Measurements from ENCODE around the gene EVX1.

EVX1 gene

GRCh38 chr7:27235387-27236311 is 7.0 kb upstream of the EVX1 start:
- no peak for ATAC-seq (ENCODE audit: low read depth)
- H3K27ac Mint-ChIP-seq, result no peak overlapping the region

GRCh38 chr7:27237735-27238334 is 4.8 kb upstream of the EVX1 start:
- no peak overlapping the region for H3K4me3 Mint-ChIP-seq

More at GRCh38 chr7:27235387-27236311, 7.0 kb upstream of the EVX1 start:
- no peaks in the 10 kb centered on the region for H3K9me3 Mint-ChIP-seq
- no peaks in the 10 kb centered on the region for H3K36me3 Mint-ChIP-seq
- peak in 1 of 2 donors; percentile 15 for DNase-seq (ENCODE audit: low spot score in 2 of 2)
- H3K27me3 Mint-ChIP-seq, result peaks cover 21% of the 10 kb centered on the region
- H3K4me3 Mint-ChIP-seq, result peak overlapping the region; percentile 47
- peaks cover 2% of the 10 kb centered on the region for H3K4me1 Mint-ChIP-seq

DNA sequence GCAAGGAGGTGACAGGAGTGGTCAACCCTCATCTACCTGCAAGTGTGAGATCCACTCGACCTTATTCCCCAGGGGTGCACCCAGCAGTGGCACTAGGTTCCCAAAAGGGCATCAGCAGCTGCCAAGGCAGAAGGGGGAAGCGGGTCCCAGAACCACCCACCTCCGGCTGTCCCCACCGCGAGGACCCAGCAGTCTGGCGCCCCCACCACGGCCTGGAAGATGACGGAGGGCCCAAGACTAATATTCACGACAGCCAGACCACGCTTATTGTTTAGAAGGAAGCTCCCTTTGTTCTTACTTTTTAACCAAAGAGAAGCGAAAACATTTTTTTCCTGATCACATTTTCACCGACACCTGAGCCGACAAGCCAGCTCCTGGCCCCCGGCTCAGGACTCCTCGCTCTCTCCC is 3.6 kb upstream of the EVX1 start:
- Mint-ChIP-seq H3K27ac (no peak overlapping the region), H3K4me1 (peaks cover 9% of the 10 kb centered on the region), H3K4me3 (no peak overlapping the region), H3K9me3 (peaks cover 1% of the 10 kb centered on the region), H3K36me3 (peaks cover 2% of the 10 kb centered on the region), H3K27me3 (peaks cover 34% of the 10 kb centered on the region)
- ATAC-seq (ENCODE audit: low read depth) (no peak), DNase-seq (ENCODE audit: low spot score in 2 of 2) (peak in 1 of 2 donors; percentile 23)

More at GRCh38 chr7:27237735-27238334, 4.8 kb upstream of the EVX1 start:
- Mint-ChIP-seq H3K27me3 (peaks cover 31% of the 10 kb centered on the region), H3K36me3 (peaks cover 2% of the 10 kb centered on the region), H3K27ac (no peak overlapping the region), H3K9me3 (peaks cover 1% of the 10 kb centered on the region), H3K4me1 (peaks cover 7% of the 10 kb centered on the region)
- no peak for ATAC-seq (ENCODE audit: low read depth)
- no peak for DNase-seq (ENCODE audit: low spot score in 2 of 2)

DNA sequence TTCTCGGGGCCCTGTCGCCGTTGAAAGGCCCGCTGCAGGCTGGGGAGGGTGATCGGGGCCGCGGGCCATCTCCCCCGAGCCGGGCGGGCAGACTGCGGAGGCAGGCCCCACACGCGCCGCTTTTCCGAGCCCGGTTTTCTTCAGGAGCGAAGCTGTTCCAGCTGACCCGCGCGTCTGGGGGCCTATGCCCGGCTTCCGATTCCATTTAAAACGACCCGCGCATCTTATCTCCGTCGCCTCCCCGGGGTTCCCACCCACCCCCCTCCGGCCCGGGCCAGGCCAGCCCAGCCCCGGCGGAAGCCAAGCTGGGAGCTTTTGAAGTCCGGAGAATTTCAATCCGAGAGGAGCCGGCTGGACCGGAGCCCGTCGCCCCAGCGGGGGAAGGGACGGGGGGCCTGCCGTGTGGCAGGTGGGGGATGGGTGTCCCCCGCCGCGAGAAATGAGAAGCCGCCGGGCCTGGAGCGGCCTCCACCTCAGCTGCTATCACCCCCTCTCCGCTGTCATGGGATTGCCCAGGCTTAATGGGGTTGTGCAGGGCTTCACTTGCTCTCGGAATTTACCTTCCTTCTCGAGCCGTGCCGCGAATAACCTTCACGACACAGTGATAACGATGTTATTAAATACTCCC is 3.1 kb upstream of the EVX1 start:
- Mint-ChIP-seq H3K27ac (peak overlapping the region; percentile 35), H3K4me3 (peak overlapping the region; percentile 17)

GRCh38 chr7:27240015-27240731 is 2.4 kb upstream of the EVX1 start:
- Mint-ChIP-seq H3K36me3 (peaks cover 2% of the 10 kb centered on the region), H3K9me3 (peaks cover 1% of the 10 kb centered on the region), H3K27me3 (peaks cover 41% of the 10 kb centered on the region), H3K4me1 (peaks cover 13% of the 10 kb centered on the region), H3K27ac (peak overlapping the region; percentile 35), H3K4me3 (peak overlapping the region; percentile 17)
- DNase-seq (ENCODE audit: low spot score in 2 of 2), result peak in 1 of 2 donors; percentile 12
- ATAC-seq (ENCODE audit: low read depth), result no peak

More for the DNA sequence above, 3.1 kb upstream of the EVX1 start:
- peak in 1 of 2 donors; percentile 21 for DNase-seq (ENCODE audit: low spot score in 2 of 2)
- H3K9me3 Mint-ChIP-seq, result peaks cover 1% of the 10 kb centered on the region
- H3K4me1 Mint-ChIP-seq, result peaks cover 9% of the 10 kb centered on the region
- H3K27me3 Mint-ChIP-seq, result peaks cover 35% of the 10 kb centered on the region
- ATAC-seq (ENCODE audit: low read depth), result no peak
- peaks cover 2% of the 10 kb centered on the region for H3K36me3 Mint-ChIP-seq

DNA sequence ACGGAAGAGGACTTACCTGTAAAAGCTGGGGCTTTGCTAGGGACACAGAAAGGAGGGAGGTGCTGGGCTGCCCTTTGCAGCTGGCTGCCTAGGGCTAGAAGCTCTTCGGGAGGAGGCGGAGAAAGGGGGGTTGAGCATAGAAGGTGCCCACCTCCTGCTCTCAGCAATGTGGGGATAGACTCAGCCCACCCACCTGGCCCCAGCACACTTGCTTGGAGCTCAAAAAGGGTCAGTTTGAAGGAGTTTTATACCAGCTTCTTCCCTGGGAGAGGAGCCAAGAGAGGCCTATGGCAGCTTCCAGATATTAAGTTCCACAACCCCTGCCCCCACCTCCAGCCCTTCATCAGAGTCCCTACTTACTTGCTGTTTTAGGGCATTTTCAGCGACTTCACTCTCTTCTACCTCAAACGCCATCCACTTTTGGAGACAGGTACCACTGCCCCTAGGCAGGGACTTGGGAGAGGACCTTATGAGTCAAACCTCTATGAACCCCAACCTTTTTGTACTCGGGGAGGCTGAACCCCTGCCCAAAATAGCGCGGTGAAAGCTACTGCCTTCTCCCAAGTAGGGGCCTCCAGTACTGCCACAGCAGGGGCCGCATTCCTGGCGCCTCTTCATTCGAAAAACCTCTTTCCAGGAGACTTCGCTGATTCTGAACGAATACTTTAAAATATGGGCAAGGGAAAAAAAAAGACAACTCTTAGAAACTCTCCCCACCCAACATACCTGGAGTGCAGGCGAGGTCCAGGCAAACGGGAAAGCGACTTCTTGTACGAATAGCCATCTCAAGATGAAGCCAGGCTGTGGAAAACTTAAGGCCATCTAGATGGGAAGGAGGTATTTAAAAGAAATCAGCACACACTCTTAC is 1.2 kb upstream of the EVX1 start:
- ATAC-seq (ENCODE audit: low read depth) (no peak), DNase-seq (ENCODE audit: low spot score in 2 of 2) (peak in 1 of 2 donors; percentile 13)
- Mint-ChIP-seq H3K9me3 (peaks cover 1% of the 10 kb centered on the region), H3K4me3 (no peak overlapping the region), H3K4me1 (peaks cover 13% of the 10 kb centered on the region), H3K27ac (no peak overlapping the region), H3K36me3 (peaks cover 2% of the 10 kb centered on the region), H3K27me3 (peaks cover 40% of the 10 kb centered on the region)

DNA sequence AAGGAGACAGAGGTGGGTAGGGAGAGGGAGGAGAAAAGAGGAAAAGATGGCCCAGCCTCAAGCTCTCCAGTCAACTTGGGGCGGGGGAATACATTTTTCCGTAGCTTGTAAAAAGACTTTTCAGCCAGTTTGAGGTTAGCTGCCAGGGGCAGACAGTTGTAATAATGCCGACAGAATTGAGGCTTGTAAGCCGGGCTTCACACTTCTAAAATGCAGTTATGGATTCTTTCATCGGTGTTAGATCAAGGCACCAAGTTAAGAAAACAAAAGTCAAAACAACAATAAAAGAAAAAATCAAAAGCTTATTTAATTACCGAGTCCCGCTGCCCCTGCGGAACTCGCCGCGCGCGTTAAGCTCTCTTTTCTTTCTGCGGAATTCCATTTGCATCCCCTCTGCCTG is 448 bp upstream of the EVX1 start:
- Mint-ChIP-seq H3K9me3 (peaks cover 1% of the 10 kb centered on the region), H3K4me1 (peaks cover 13% of the 10 kb centered on the region), H3K4me3 (no peak overlapping the region), H3K27ac (no peak overlapping the region), H3K27me3 (peaks cover 39% of the 10 kb centered on the region), H3K36me3 (peaks cover 2% of the 10 kb centered on the region)
- no peak for DNase-seq (ENCODE audit: low spot score in 2 of 2)
- no peak for ATAC-seq (ENCODE audit: low read depth)

- Mint-ChIP-seq H3K36me3 (peaks cover 2% of the 10 kb centered on the region), H3K27me3 (peaks cover 41% of the 10 kb centered on the region), H3K4me1 (peaks cover 14% of the 10 kb centered on the region), H3K9me3 (peaks cover 1% of the 10 kb centered on the region), H3K27ac (peak overlapping the region; percentile 75), H3K4me3 (peak overlapping the region; percentile 46)
- no peak for ATAC-seq (ENCODE audit: low read depth)
- DNase-seq (ENCODE audit: low spot score in 2 of 2), result peak in 1 of 2 donors; percentile 16
Observed at GRCh38 chr7:27243340-27244163, 950 bp downstream of the EVX1 start.

- DNase-seq (ENCODE audit: low spot score in 2 of 2), result peak in 1 of 2 donors; percentile 12
- Mint-ChIP-seq H3K27me3 (peaks cover 44% of the 10 kb centered on the region), H3K4me3 (no peak overlapping the region), H3K27ac (no peak overlapping the region), H3K9me3 (peaks cover 1% of the 10 kb centered on the region), H3K4me1 (peaks cover 24% of the 10 kb centered on the region), H3K36me3 (peaks cover 2% of the 10 kb centered on the region)
- ATAC-seq (ENCODE audit: low read depth), result no peak
Observed at GRCh38 chr7:27244488-27245123, 2.0 kb downstream of the EVX1 start.

GRCh38 chr7:27245124-27245797 is 2.7 kb downstream of the EVX1 start:
- no peak overlapping the region for H3K27ac Mint-ChIP-seq
- H3K9me3 Mint-ChIP-seq, result peaks cover 1% of the 10 kb centered on the region
- no peak for ATAC-seq (ENCODE audit: low read depth)
- no peak overlapping the region for H3K4me3 Mint-ChIP-seq
- no peak for DNase-seq (ENCODE audit: low spot score in 2 of 2)
- peaks cover 46% of the 10 kb centered on the region for H3K27me3 Mint-ChIP-seq
- H3K4me1 Mint-ChIP-seq, result peaks cover 28% of the 10 kb centered on the region
- peaks cover 2% of the 10 kb centered on the region for H3K36me3 Mint-ChIP-seq

DNA sequence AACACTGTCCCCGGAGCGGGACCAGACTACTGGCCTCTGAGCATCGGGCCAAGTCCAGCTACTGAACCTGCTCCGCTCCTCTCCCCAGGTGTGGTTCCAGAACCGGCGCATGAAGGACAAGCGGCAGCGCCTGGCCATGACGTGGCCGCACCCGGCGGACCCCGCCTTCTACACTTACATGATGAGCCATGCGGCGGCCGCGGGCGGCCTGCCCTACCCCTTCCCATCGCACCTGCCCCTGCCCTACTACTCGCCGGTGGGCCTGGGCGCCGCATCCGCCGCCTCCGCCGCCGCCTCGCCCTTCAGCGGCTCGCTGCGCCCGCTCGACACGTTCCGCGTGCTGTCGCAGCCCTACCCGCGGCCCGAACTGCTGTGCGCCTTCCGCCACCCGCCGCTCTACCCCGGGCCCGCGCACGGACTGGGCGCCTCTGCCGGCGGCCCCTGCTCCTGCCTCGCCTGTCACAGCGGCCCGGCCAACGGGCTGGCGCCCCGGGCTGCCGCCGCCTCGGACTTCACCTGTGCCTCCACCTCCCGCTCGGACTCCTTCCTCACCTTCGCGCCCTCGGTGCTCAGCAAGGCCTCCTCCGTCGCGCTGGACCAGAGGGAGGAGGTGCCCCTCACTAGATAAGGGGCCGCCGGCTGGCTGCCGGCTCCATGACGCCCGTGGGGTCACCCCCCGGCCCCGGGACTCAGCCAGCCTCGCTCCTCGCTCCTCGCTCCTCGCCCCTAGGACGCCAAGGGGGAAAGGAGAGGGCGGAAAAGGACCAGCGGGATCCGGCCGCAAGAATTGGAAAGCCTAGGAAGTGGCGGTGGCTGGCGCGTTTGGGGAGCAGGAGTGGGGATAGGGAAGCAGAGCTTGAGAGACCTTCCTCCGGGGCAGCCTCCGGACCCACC is 3.4 kb downstream of the EVX1 start:
- H3K4me1 Mint-ChIP-seq, result peaks cover 25% of the 10 kb centered on the region
- peak in 1 of 2 donors; percentile 32 for DNase-seq (ENCODE audit: low spot score in 2 of 2)
- peaks cover 1% of the 10 kb centered on the region for H3K9me3 Mint-ChIP-seq

More for the DNA sequence above, 3.4 kb downstream of the EVX1 start:
- no peak overlapping the region for H3K27ac Mint-ChIP-seq
- ATAC-seq (ENCODE audit: low read depth), result no peak
- peaks cover 2% of the 10 kb centered on the region for H3K36me3 Mint-ChIP-seq
- peak overlapping the region; percentile 34 for H3K4me3 Mint-ChIP-seq
- peaks cover 45% of the 10 kb centered on the region for H3K27me3 Mint-ChIP-seq

Data from memory B cell (primary cell).